Tibial nerve (tissue), 4 donors: ENCODE data around the gene MCRS1. TPM values are rescaled to one million over a fixed set of nuclear protein-coding genes. Genes with fewer than 3 reads are reported as not detected.
"Not testable (repeated sequence)": the region's sequence is repeated elsewhere in the genome, so short reads cannot be mapped to it uniquely, and the experiment has no call there.

ENCODE experiments used
- DNase-seq, 2 donors: peaks; one replicate each; pipeline ENCODE4 v3.0.0-alpha.2; 2019; ENCODE audit warnings: low spot score in 2 of 2
- H3K27ac ChIP-seq, 4 donors: fragments of 200-600 bp; sonication (generic) in 3 of 4; one replicate each; pipeline ENCODE4 v1.5.1; 2017 to 2019; ENCODE audit warnings: mild to moderate bottlenecking in 1 of 4
- H3K27me3 ChIP-seq, 2 donors: fragments of 200-600 bp; sonication (generic) in 1 of 2; one replicate each; pipeline versions ENCODE4 v1.5.1 to v1.6.0; 2017 to 2019
- H3K36me3 ChIP-seq, 3 donors: fragments of 200-600 bp; sonication (generic); one replicate each; pipeline ENCODE4 v1.5.1; 2018 to 2019
- H3K4me1 ChIP-seq, 4 donors: fragments of 200-600 bp; sonication (generic) in 3 of 4; one replicate each; pipeline ENCODE4 v1.5.1; 2017 to 2019
- H3K4me3 ChIP-seq, 4 donors: fragments of 200-600 bp; sonication (generic) in 3 of 4; one replicate each; pipeline ENCODE4 v1.5.1; 2017 to 2019; ENCODE audit warnings: mild to moderate bottlenecking in 1 of 4, moderate library complexity in 1 of 4
- H3K9me3 ChIP-seq, 4 donors: fragments of 200-600 bp; sonication (generic) in 3 of 4; one replicate each; pipeline ENCODE4 v1.5.1; 2017 to 2019
- EP300 ChIP-seq, 2 donors: sonication (generic); formaldehyde crosslinking; IDR thresholded peaks; one replicate each; pipeline ENCODE4 v1.6.1; 2017; ENCODE audit warnings: antibody characterized with exemption in 2 of 2, mild to moderate bottlenecking in 1 of 2
- POLR2A ChIP-seq, 2 donors: fragments of 450-650 bp; IDR thresholded peaks; one replicate each; pipeline ENCODE4 v1.6.1; 2017; ENCODE audit warnings: antibody characterized with exemption in 2 of 2, mild to moderate bottlenecking in 2 of 2, moderate library complexity in 2 of 2
- WGBS, 2 donors: methylation state at CpG; one replicate each; pipeline ENCODE4 v1.1.5; 2018; 5-methylcytosine and 5-hydroxymethylcytosine counted together
- total RNA-seq, 4 donors: library from RNA; depleted of rRNA; stranded (reverse); fragments of >200 nt; gene quantifications; one replicate each; pipeline ENCODE4 v1.1.0, GENCODE V29; 2016
- TF ChIP-seq, protein P1 (sequence below), 5 experiments: fragments of 200-600 bp in 3 of 5; fragments of 450-650 bp in 2 of 5; sonication (generic) in 3 of 5; IDR thresholded peaks; one replicate each; pipeline ENCODE4 v1.5.1; 2016 to 2019; ENCODE audit warnings: antibody characterized with exemption in 5 of 5, mild to moderate bottlenecking in 3 of 5, moderate library complexity in 2 of 5

Gene MCRS1
- total RNA-seq, 4 donors from 2014 or later: 42.0 to 67.2 (median 64.5) TPM

GRCh38 chr12:49609875-49610154, 41.9 kb upstream of the MCRS1 start:
- Histone ChIP-seq H3K27me3 (no peaks in the 10 kb centered on the region), H3K27ac (no peak overlapping the region), H3K4me1 (no peaks in the 10 kb centered on the region), H3K9me3 (peaks cover 0 to 15% (median 0%) of the 10 kb centered on the region in 4 donors), H3K4me3 (no peak overlapping the region), H3K36me3 (no peaks in the 10 kb centered on the region)
- DNase-seq: no peak
- TF ChIP-seq, protein P1, sequence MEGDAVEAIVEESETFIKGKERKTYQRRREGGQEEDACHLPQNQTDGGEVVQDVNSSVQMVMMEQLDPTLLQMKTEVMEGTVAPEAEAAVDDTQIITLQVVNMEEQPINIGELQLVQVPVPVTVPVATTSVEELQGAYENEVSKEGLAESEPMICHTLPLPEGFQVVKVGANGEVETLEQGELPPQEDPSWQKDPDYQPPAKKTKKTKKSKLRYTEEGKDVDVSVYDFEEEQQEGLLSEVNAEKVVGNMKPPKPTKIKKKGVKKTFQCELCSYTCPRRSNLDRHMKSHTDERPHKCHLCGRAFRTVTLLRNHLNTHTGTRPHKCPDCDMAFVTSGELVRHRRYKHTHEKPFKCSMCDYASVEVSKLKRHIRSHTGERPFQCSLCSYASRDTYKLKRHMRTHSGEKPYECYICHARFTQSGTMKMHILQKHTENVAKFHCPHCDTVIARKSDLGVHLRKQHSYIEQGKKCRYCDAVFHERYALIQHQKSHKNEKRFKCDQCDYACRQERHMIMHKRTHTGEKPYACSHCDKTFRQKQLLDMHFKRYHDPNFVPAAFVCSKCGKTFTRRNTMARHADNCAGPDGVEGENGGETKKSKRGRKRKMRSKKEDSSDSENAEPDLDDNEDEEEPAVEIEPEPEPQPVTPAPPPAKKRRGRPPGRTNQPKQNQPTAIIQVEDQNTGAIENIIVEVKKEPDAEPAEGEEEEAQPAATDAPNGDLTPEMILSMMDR (IDR thresholded peaks at IDR 0.05): no peak
- TF ChIP-seq EP300 (IDR thresholded peaks at IDR 0.05) (no peak), POLR2A (IDR thresholded peaks at IDR 0.05) (no peak)
- 58 to 88% methylated on average over 1 of the region's 1 CpG for WGBS, 2 donors

GRCh38 chr12:49609059-49609874, 41.3 kb upstream of the MCRS1 start:
- no peak overlapping the region for H3K27ac ChIP-seq
- no peak overlapping the region for H3K4me3 ChIP-seq
- DNase-seq: no peak
- no peaks in the 10 kb centered on the region for H3K27me3 ChIP-seq
- no peak for TF ChIP-seq POLR2A (IDR thresholded peaks at IDR 0.05)
- H3K4me1 ChIP-seq: no peaks in the 10 kb centered on the region
- peaks cover 0 to 15% (median 0%) of the 10 kb centered on the region in 4 donors for H3K9me3 ChIP-seq
- H3K36me3 ChIP-seq: no peaks in the 10 kb centered on the region
- WGBS, 2 donors: 90 to 100% methylated on average over 2 of the region's 2 CpGs

GRCh38 chr12:49605539-49605938, 37.6 kb upstream of the MCRS1 start, which contains the start of gene FAM186B:
FAM186B (minus strand) TSS chr12:49605639; CDS start chr12:49605477, 162 bp downstream.
- H3K4me3 ChIP-seq, H3K27ac ChIP-seq, H3K9me3 ChIP-seq, H3K27me3 ChIP-seq, H3K4me1 ChIP-seq, DNase-seq, H3K36me3 ChIP-seq: not testable (repeated sequence)
- 94 to 97% methylated on average over 4 of the region's 4 CpGs for WGBS, 2 donors

GRCh38 chr12:49604856-49605255, 36.9 kb upstream of the MCRS1 start:
- 40 to 49% methylated on average over 5 of the region's 5 CpGs for WGBS, 2 donors
- no peak overlapping the region for H3K4me3 ChIP-seq
- no peak overlapping the region for H3K27ac ChIP-seq
- no peaks in the 10 kb centered on the region for H3K4me1 ChIP-seq
- H3K9me3 ChIP-seq: no peaks in the 10 kb centered on the region
- TF ChIP-seq, protein P1 (IDR thresholded peaks at IDR 0.05): no peak
- TF ChIP-seq EP300 (IDR thresholded peaks at IDR 0.05) (no peak), POLR2A (IDR thresholded peaks at IDR 0.05) (no peak)
- H3K36me3 ChIP-seq: peaks cover 0 to 12% (median 0%) of the 10 kb centered on the region in 3 donors
- no peak for DNase-seq
- no peaks in the 10 kb centered on the region for H3K27me3 ChIP-seq

DNA sequence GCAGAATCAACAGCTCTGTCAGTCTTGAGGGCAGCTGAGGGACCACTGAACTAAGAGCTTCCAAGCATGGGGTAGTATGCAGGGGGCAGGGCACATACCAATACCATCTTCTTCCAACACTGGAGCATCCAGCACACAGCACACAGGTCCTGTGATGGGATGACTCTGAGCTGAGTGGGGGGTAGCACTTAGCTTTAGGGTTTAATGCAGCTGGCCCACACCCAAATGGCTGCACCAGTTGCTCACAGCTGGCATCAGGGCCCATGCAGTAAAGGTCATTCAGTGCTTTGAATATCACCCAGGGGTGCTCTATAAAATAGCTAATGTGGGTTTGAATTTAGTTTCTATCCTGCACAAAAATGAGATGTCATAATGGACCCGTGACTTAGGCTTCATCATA, 35.8 kb upstream of the MCRS1 start:
- no peak for TF ChIP-seq EP300 (IDR thresholded peaks at IDR 0.05)
- TF ChIP-seq, protein P1 (IDR thresholded peaks at IDR 0.05): no peak
- TF ChIP-seq POLR2A (IDR thresholded peaks at IDR 0.05): no peak
- peaks cover 0 to 20% (median 0%) of the 10 kb centered on the region in 3 donors for H3K36me3 ChIP-seq
- H3K9me3 ChIP-seq: no peaks in the 10 kb centered on the region
- no peak overlapping the region for H3K27ac ChIP-seq
- no peaks in the 10 kb centered on the region for H3K4me1 ChIP-seq
- no peak overlapping the region for H3K4me3 ChIP-seq
- H3K27me3 ChIP-seq: no peaks in the 10 kb centered on the region
- 75 to 82% methylated on average over 1 of the region's 1 CpG for WGBS, 2 donors
- DNase-seq: no peak

GRCh38 chr12:49599961-49600360, 32.0 kb upstream of the MCRS1 start:
- H3K36me3 ChIP-seq: peaks cover 0 to 30% (median 0%) of the 10 kb centered on the region in 3 donors
- no peak for DNase-seq
- H3K27me3 ChIP-seq: no peaks in the 10 kb centered on the region
- H3K9me3 ChIP-seq: no peaks in the 10 kb centered on the region
- TF ChIP-seq, protein P1 (IDR thresholded peaks at IDR 0.05): no peak
- TF ChIP-seq EP300 (IDR thresholded peaks at IDR 0.05): no peak
- TF ChIP-seq POLR2A (IDR thresholded peaks at IDR 0.05): no peak
- no peak overlapping the region for H3K27ac ChIP-seq
- H3K4me3 ChIP-seq: no peak overlapping the region
- H3K4me1 ChIP-seq: no peaks in the 10 kb centered on the region
- whole genome bisulfite sequencing, 2 donors: 94 to 95% methylated on average over 8 of the region's 8 CpGs
